ENCODE measurements around the gene CNTNAP2.

DNA sequence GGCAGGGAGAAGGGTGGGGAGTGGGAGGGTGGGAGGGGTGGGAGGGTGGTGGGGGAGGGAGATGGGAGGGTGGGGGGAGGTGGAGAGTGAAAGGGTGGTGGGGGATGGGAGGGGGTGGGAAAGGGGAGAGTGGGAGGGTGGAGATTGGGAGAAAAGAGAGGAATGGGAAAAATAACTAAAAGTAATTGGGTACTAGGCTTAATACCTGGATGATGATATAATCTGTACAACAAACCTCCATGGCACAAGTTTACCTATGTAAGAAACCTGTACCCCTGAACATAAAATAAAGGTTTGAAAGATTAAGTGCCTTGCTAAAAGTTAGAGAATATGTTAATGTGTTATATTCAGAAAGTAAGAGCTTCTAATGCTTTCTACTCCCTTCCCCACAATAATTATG lies 564.9 kb downstream of the CNTNAP2 start:
- TF ChIP-seq CTCF (IDR thresholded peaks at IDR 0.05) (no peak), EP300 (IDR thresholded peaks at IDR 0.05) (no peak)
